Nephron progenitor cell (in vitro differentiated cells): Measurements from ENCODE around the gene CDH18.

Experiments
- DNase-seq: peaks from one replicate; pipeline ENCODE4 v3.0.0; 2021
- H3K27ac Mint-ChIP-seq: 2 replicates; pipeline ENCODE4 v1.8.0; 2021; ENCODE audit warnings: mild to moderate bottlenecking, moderate library complexity, mixed read lengths
- H3K27me3 Mint-ChIP-seq: 2 replicates; pipeline ENCODE4 v1.8.0; 2021; ENCODE audit warnings: mild to moderate bottlenecking, low read depth, mixed read lengths; ENCODE audit not compliant: poor library complexity
- H3K36me3 Mint-ChIP-seq: 2 replicates; pipeline ENCODE4 v1.8.0; 2021; ENCODE audit warnings: low read depth, mixed read lengths
- H3K4me1 Mint-ChIP-seq: 2 replicates; pipeline ENCODE4 v1.8.0; 2021; ENCODE audit warnings: mixed read lengths
- H3K4me3 Mint-ChIP-seq: 2 replicates; pipeline ENCODE4 v1.8.0; 2021; ENCODE audit warnings: mild to moderate bottlenecking, moderate library complexity, mixed read lengths
- H3K9me3 Mint-ChIP-seq: 2 replicates; pipeline ENCODE4 v1.8.0; 2021; ENCODE audit warnings: mild to moderate bottlenecking, moderate library complexity, mixed read lengths
- CTCF ChIP-seq: fragments of 200-600 bp; sonication (generic); IDR thresholded peaks from 2 replicates; pipeline ENCODE4 v1.5.0; 2021; ENCODE audit warnings: antibody characterized with exemption

The CDH18 gene

GRCh38 chr5:19709403-19709802 is 278.6 kb downstream of the CDH18 start:
- Mint-ChIP-seq H3K36me3 (no peaks in the 10 kb centered on the region), H3K9me3 (peaks cover 21% of the 10 kb centered on the region), H3K27me3 (peaks cover 6% of the 10 kb centered on the region), H3K4me1 (no peaks in the 10 kb centered on the region), H3K27ac (no peak overlapping the region), H3K4me3 (no peak overlapping the region)
- no peak for TF ChIP-seq CTCF
- DNase-seq, result no peak

GRCh38 chr5:19706776-19707175 is 281.2 kb downstream of the CDH18 start:
- Mint-ChIP-seq H3K36me3 (no peaks in the 10 kb centered on the region), H3K4me3 (no peak overlapping the region), H3K9me3 (peaks cover 28% of the 10 kb centered on the region), H3K4me1 (no peaks in the 10 kb centered on the region), H3K27ac (no peak overlapping the region), H3K27me3 (peaks cover 6% of the 10 kb centered on the region)
- DNase-seq, result no peak
- no peak for TF ChIP-seq CTCF

GRCh38 chr5:19701731-19702130 is 286.3 kb downstream of the CDH18 start:
- DNase-seq, result no peak
- H3K4me1 Mint-ChIP-seq, result no peaks in the 10 kb centered on the region
- H3K4me3 Mint-ChIP-seq, result no peak overlapping the region
- no peak overlapping the region for H3K27ac Mint-ChIP-seq
- no peaks in the 10 kb centered on the region for H3K27me3 Mint-ChIP-seq
- TF ChIP-seq CTCF, result no peak
- H3K36me3 Mint-ChIP-seq, result no peaks in the 10 kb centered on the region
- H3K9me3 Mint-ChIP-seq, result peaks cover 7% of the 10 kb centered on the region

- Mint-ChIP-seq H3K4me1 (no peaks in the 10 kb centered on the region), H3K4me3 (no peak overlapping the region)
Observed at GRCh38 chr5:19694949-19695611, 292.9 kb downstream of the CDH18 start.

GRCh38 chr5:19690978-19691377 is 297.0 kb downstream of the CDH18 start:
- Mint-ChIP-seq H3K27me3 (no peaks in the 10 kb centered on the region), H3K36me3 (no peaks in the 10 kb centered on the region), H3K27ac (no peak overlapping the region), H3K4me1 (no peaks in the 10 kb centered on the region), H3K9me3 (no peaks in the 10 kb centered on the region), H3K4me3 (no peak overlapping the region)
- no peak for TF ChIP-seq CTCF
- no peak for DNase-seq

More at GRCh38 chr5:19694949-19695611, 292.9 kb downstream of the CDH18 start:
- Mint-ChIP-seq H3K36me3 (no peaks in the 10 kb centered on the region), H3K27me3 (no peaks in the 10 kb centered on the region), H3K9me3 (no peaks in the 10 kb centered on the region), H3K27ac (no peak overlapping the region)
- no peak for TF ChIP-seq CTCF
- no peak for DNase-seq

- Mint-ChIP-seq H3K4me3 (no peak overlapping the region), H3K4me1 (peaks cover 8% of the 10 kb centered on the region), H3K9me3 (no peaks in the 10 kb centered on the region), H3K27me3 (no peaks in the 10 kb centered on the region), H3K36me3 (no peaks in the 10 kb centered on the region), H3K27ac (no peak overlapping the region)
- DNase-seq, result no peak
- TF ChIP-seq CTCF, result no peak
Observed at GRCh38 chr5:19685473-19685872, 302.5 kb downstream of the CDH18 start.
